ENCODE measurements around the gene SENP6. TPM values are rescaled to one million over a fixed set of nuclear protein-coding genes. Genes with fewer than 3 reads are reported as not detected.
"Not testable (repeated sequence)": the region's sequence is repeated elsewhere in the genome, so short reads cannot be mapped to it uniquely, and the experiment has no call there.

SENP6 gene
- total and polyA plus RNA-seq, 10 donors: 29.2 to 166 (median 122) TPM

DNA sequence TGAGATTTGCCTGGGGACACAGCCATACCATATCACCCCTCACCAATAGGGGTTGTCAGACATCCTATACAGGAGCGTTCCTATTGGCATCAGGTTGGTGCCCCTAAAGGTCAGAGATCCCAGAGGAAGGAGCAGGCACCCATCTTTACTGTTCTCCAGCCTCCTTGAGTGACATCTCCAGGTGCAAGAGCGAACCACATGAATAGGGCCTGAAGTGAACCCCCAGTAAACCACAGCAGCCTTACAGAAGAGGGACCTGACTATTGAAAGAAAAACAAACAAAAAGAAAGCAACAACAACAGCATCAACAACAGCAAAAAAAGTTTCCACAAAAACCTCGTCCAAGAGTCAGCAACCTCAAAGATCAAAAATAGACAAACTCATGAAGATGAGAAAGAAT is 32.7 kb upstream of the SENP6 start:
- Histone ChIP-seq H3K9me3 (peaks cover 0 to 21% (median 13%) of the 10 kb centered on the region in 8 donors), H3K36me3 (no peaks in the 10 kb centered on the region), H3K27me3 (replicated peaks in 1 of 7) (peaks cover 0 to 8% (median 0%) of the 10 kb centered on the region in 7 donors), H3K4me1 (no peaks in the 10 kb centered on the region), H3K27ac (no peak overlapping the region), H3K4me3 (no peak overlapping the region)
- no peak for DNase-seq
- TF ChIP-seq, protein P1, sequence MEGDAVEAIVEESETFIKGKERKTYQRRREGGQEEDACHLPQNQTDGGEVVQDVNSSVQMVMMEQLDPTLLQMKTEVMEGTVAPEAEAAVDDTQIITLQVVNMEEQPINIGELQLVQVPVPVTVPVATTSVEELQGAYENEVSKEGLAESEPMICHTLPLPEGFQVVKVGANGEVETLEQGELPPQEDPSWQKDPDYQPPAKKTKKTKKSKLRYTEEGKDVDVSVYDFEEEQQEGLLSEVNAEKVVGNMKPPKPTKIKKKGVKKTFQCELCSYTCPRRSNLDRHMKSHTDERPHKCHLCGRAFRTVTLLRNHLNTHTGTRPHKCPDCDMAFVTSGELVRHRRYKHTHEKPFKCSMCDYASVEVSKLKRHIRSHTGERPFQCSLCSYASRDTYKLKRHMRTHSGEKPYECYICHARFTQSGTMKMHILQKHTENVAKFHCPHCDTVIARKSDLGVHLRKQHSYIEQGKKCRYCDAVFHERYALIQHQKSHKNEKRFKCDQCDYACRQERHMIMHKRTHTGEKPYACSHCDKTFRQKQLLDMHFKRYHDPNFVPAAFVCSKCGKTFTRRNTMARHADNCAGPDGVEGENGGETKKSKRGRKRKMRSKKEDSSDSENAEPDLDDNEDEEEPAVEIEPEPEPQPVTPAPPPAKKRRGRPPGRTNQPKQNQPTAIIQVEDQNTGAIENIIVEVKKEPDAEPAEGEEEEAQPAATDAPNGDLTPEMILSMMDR (IDR thresholded peaks at IDR 0.05 in 8 of 11, conservative IDR thresholded peaks at IDR 0.05 in 3 of 11): no peak
- no peak for TF ChIP-seq POLR2A (IDR thresholded peaks at IDR 0.05)
- TF ChIP-seq POLR2AphosphoS5 (IDR thresholded peaks at IDR 0.05): no peak
- WGBS, 5 donors: 54 to 62% (median 60%) methylated on average over 3 of the region's 3 CpGs
- intact Hi-C loops (cut with DNase I; ENCODE audit: low total_unique reads): no loop called here

DNA sequence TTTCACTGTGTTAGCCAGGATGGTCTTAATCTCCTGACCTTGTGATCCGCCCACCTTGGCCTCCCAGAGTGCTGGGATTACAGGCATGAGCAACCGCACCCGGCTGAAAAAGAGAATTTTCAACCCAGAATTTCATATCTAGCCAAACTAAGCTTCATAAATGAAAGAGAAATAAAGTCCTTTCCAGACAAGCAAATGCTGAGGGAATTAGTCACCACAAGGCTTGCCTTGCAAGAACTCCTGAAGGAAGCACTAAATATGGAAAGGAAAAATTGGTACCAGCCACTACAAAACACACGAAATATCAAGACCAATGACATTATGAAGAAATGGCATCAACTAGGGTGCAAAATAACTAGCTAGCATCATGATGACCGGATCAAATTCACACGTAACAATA is 31.0 kb upstream of the SENP6 start:
- H3K4me3 ChIP-seq; H3K27ac ChIP-seq; intact Hi-C loops (cut with DNase I; ENCODE audit: low total_unique reads); H3K27me3 ChIP-seq (replicated peaks in 1 of 7); DNase-seq; H3K4me1 ChIP-seq; H3K36me3 ChIP-seq: not testable (repeated sequence)
- 91 to 94% (median 93%) methylated on average over 6 of the region's 6 CpGs for WGBS, 5 donors
- peaks cover 0 to 16% (median 13%) of the 10 kb centered on the region in 8 donors for H3K9me3 ChIP-seq

DNA sequence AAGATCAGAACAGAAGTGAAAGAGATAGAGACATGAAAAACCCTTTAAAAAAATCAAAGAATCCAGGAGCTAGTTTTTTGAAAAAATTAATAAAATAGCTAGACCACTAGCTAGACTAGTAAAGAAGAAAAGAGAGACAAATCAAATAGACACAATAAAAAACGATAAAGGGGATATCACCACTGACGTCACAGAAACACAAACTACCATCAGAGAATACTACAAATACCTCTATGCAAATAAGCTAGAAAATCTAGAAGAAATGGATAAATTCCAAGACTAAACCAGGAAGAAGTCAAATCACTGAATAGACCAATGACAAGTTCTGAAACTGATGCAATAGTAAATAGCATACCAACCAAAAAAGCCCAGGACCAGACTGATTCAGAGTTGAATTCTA is 29.6 kb upstream of the SENP6 start:
- Histone ChIP-seq H3K9me3 (peaks cover 0 to 2% (median under 1%) of the 10 kb centered on the region in 8 donors), H3K27ac (no peak overlapping the region), H3K27me3 (replicated peaks in 1 of 7) (no peaks in the 10 kb centered on the region), H3K4me1 (no peaks in the 10 kb centered on the region), H3K4me3 (no peak overlapping the region), H3K36me3 (no peaks in the 10 kb centered on the region)
- intact Hi-C loops (cut with DNase I; ENCODE audit: low total_unique reads): no loop called here
- no peak for TF ChIP-seq POLR2AphosphoS5 (IDR thresholded peaks at IDR 0.05)
- TF ChIP-seq POLR2A (IDR thresholded peaks at IDR 0.05): no peak
- no peak for DNase-seq
- 89 to 92% (median 92%) methylated on average over 2 of the region's 2 CpGs for WGBS, 5 donors

DNA sequence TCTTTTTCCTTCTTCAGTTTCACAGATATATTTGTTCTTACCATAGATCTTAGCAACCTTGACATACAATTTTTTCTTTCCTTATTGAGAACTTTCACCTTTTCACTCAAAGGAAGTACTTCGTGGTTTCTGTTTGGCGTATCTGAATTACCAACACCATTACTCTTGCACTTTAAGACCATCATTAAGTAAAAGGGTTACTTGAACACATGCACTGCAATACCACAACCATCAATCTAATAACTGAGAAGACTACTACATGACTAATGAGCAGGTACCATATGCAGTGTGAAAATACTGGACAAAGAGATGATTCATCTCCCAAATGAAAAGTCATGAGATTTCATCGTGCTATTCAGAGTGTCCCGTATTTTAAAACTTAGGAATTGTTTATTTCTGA is 21.7 kb upstream of the SENP6 start:
- intact Hi-C loops (cut with DNase I; ENCODE audit: low total_unique reads): no loop called here
- DNase-seq: no peak
- 50 to 65% (median 54%) methylated on average over 4 of the region's 4 CpGs for WGBS, 5 donors
- TF ChIP-seq, protein P1 (IDR thresholded peaks at IDR 0.05 in 8 of 11, conservative IDR thresholded peaks at IDR 0.05 in 3 of 11): no peak
- TF ChIP-seq POLR2A (IDR thresholded peaks at IDR 0.05): no peak
- no peak for TF ChIP-seq POLR2AphosphoS5 (IDR thresholded peaks at IDR 0.05)
- peaks cover 0 to 6% (median 0%) of the 10 kb centered on the region in 8 donors for H3K9me3 ChIP-seq
- no peak overlapping the region for H3K4me3 ChIP-seq
- no peaks in the 10 kb centered on the region for H3K4me1 ChIP-seq
- H3K27ac ChIP-seq: no peak overlapping the region
- no peaks in the 10 kb centered on the region for H3K27me3 ChIP-seq (replicated peaks in 1 of 7)
- no peaks in the 10 kb centered on the region for H3K36me3 ChIP-seq

DNA sequence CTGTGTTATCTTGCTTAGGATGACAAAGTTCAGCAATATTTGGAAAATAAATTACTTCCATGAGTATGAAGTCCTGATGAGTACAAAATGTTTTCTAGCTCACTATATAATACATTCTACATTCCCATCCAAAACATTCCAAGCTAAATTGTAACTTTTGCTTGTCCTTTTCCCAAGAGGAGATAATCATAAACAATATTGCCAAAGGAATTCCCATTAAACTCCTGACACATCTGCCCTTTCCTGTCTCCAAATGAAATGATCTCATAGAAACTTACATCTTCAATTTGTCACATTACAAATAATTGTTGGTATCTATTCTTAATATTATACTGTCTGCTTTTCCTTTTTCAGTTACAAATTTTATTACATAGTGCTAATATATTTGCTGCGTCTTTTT is 20.4 kb upstream of the SENP6 start:
- intact Hi-C loops (cut with DNase I; ENCODE audit: low total_unique reads): no loop called here
- Histone ChIP-seq H3K27me3 (replicated peaks in 1 of 7) (no peaks in the 10 kb centered on the region), H3K27ac (no peak overlapping the region), H3K36me3 (no peaks in the 10 kb centered on the region), H3K4me3 (no peak overlapping the region), H3K4me1 (no peaks in the 10 kb centered on the region), H3K9me3 (peaks cover 0 to 6% (median 0%) of the 10 kb centered on the region in 8 donors)
- 93 to 98% (median 95%) methylated on average over 1 of the region's 1 CpG for WGBS, 5 donors
- TF ChIP-seq POLR2A (IDR thresholded peaks at IDR 0.05): no peak
- TF ChIP-seq, protein P1 (IDR thresholded peaks at IDR 0.05 in 8 of 11, conservative IDR thresholded peaks at IDR 0.05 in 3 of 11): no peak
- TF ChIP-seq POLR2AphosphoS5 (IDR thresholded peaks at IDR 0.05): no peak
- DNase-seq: no peak

DNA sequence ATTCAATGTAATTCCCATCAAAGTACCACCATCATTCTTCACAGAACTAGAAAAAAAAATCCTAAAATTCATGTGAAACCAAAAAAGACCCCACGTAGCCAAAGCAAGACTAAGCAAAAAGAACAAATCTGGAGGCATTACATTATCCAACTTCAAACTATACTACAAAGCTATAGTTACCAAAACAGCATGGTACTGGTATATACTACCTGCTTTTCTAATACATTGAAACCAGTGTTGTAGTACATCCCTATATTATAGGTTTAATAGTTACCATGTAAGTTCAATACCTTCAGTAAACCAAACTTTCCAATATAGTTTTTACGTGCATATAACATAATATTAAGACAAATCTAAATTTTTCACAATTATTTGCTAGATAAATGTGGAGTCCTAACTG is 17.1 kb upstream of the SENP6 start:
- intact Hi-C loops (cut with DNase I; ENCODE audit: low total_unique reads): not testable (repeated sequence)

More for the DNA sequence above, 17.1 kb upstream of the SENP6 start:
- WGBS, 5 donors: 58 to 92% (median 74%) methylated on average over 2 of the region's 2 CpGs
- not testable (repeated sequence) for H3K27me3 ChIP-seq (replicated peaks in 1 of 7); H3K4me1 ChIP-seq; H3K27ac ChIP-seq; H3K9me3 ChIP-seq; H3K36me3 ChIP-seq; DNase-seq; H3K4me3 ChIP-seq
